ENCODE data around the gene NEU2. TPM values are rescaled to one million over a fixed set of nuclear protein-coding genes. Genes with fewer than 3 reads are reported as not detected.

Gene NEU2
- total RNA-seq, 2 donors from 2014 or later = not detected

- intact Hi-C loops (cut with DNase I) = no loop called here
- no peak for ATAC-seq
- no peak overlapping the region for H3K27ac ChIP-seq
- DNase-seq = no peak
- H3K27me3 ChIP-seq = no peaks in the 10 kb centered on the region
- no peak overlapping the region for H3K4me3 ChIP-seq
- H3K9me3 ChIP-seq = no peaks in the 10 kb centered on the region
- TF ChIP-seq CTCF (IDR thresholded peaks at IDR 0.05) = no peak
- TF ChIP-seq POLR2A (IDR thresholded peaks at IDR 0.05) = no peak
- H3K36me3 ChIP-seq (replicated peaks in 1 of 2; ENCODE audit: insufficient read depth in 1 of 2, low read depth in 2 of 2) = no peaks in the 10 kb centered on the region
- H3K4me1 ChIP-seq = no peaks in the 10 kb centered on the region
- 83 to 84% methylated on average over 9 of the region's 9 CpGs for WGBS, 2 donors
Measured at GRCh38 chr2:233029321-233029720, 3.2 kb upstream of the NEU2 start.

GRCh38 chr2:233031556-233032500, 644 bp upstream of the NEU2 start:
- TF ChIP-seq CTCF (IDR thresholded peaks at IDR 0.05) (no peak), POLR2A (IDR thresholded peaks at IDR 0.05) (no peak)
- ATAC-seq (no peak), DNase-seq (no peak)
- no peak overlapping the region for H3K4me3 ChIP-seq
- H3K4me1 ChIP-seq = no peaks in the 10 kb centered on the region
- intact Hi-C loops (cut with DNase I) = loop anchor here (10.0 kb wide), 1 partner anchor 147 kb away; no protein-coding TSS in a partner anchor
- no peak overlapping the region for H3K27ac ChIP-seq
- H3K36me3 ChIP-seq (replicated peaks in 1 of 2; ENCODE audit: insufficient read depth in 1 of 2, low read depth in 2 of 2) = no peaks in the 10 kb centered on the region
- no peaks in the 10 kb centered on the region for H3K9me3 ChIP-seq
- 74 to 79% methylated on average over 26 to 27 of the region's 27 CpGs for WGBS, 2 donors
- no peaks in the 10 kb centered on the region for H3K27me3 ChIP-seq

GRCh38 chr2:233033672-233034071, 1.2 kb downstream of the NEU2 start:
- TF ChIP-seq POLR2A (IDR thresholded peaks at IDR 0.05) = no peak
- TF ChIP-seq CTCF (IDR thresholded peaks at IDR 0.05) = no peak
- DNase-seq = no peak
- H3K4me1 ChIP-seq = no peaks in the 10 kb centered on the region
- no peaks in the 10 kb centered on the region for H3K27me3 ChIP-seq
- ATAC-seq = no peak
- WGBS, 2 donors = 69 to 71% methylated on average over 7 to 9 of the region's 9 CpGs
- intact Hi-C loops (cut with DNase I) = loop anchor here (10.0 kb wide), 1 partner anchor 149 kb away; no protein-coding TSS in a partner anchor
- no peaks in the 10 kb centered on the region for H3K36me3 ChIP-seq (replicated peaks in 1 of 2; ENCODE audit: insufficient read depth in 1 of 2, low read depth in 2 of 2)
- H3K4me3 ChIP-seq = no peak overlapping the region
- no peaks in the 10 kb centered on the region for H3K9me3 ChIP-seq
- H3K27ac ChIP-seq = no peak overlapping the region

- 87 to 95% methylated on average over 16 to 37 of the region's 37 CpGs for WGBS, 2 donors
Measured at GRCh38 chr2:233034091-233034882, 1.8 kb downstream of the NEU2 start.

More at GRCh38 chr2:233034091-233034882, 1.8 kb downstream of the NEU2 start:
- intact Hi-C loops (cut with DNase I) = loop anchor here (10.0 kb wide), 1 partner anchor 149 kb away; no protein-coding TSS in a partner anchor
- DNase-seq (no peak), ATAC-seq (no peak)
- H3K9me3 ChIP-seq = no peaks in the 10 kb centered on the region
- no peaks in the 10 kb centered on the region for H3K4me1 ChIP-seq
- H3K4me3 ChIP-seq = no peak overlapping the region
- H3K36me3 ChIP-seq (replicated peaks in 1 of 2; ENCODE audit: insufficient read depth in 1 of 2, low read depth in 2 of 2) = no peaks in the 10 kb centered on the region
- H3K27ac ChIP-seq = no peak overlapping the region
- TF ChIP-seq CTCF (IDR thresholded peaks at IDR 0.05) (no peak), POLR2A (IDR thresholded peaks at IDR 0.05) (no peak)
- no peaks in the 10 kb centered on the region for H3K27me3 ChIP-seq
